Keratinocyte (primary cell): ENCODE data around the gene PCDHGB6. TPM values are rescaled to one million over a fixed set of nuclear protein-coding genes. Genes with fewer than 3 reads are reported as not detected.
"Not testable (repeated sequence)": the region's sequence is repeated elsewhere in the genome, so short reads cannot be mapped to it uniquely, and the experiment has no call there.

Experiments
- DNase-seq: peaks from one replicate; pipeline ENCODE4 v3.0.0-alpha.2; 2011; ENCODE audit warnings: low read depth, missing footprints, low spot score
- FAIRE-seq: peaks from 2 replicates; lab custom pipeline; 2011; peaks lifted over from hg19 to GRCh38; lab: Jason Lieb, UNC
- H2AFZ ChIP-seq: 2 replicates; pipeline ENCODE4 v1.6.0; 2012; ENCODE audit warnings: low read length, control low read depth, inconsistent platforms; ENCODE audit not compliant: control insufficient read depth
- H3K27ac ChIP-seq: 2 replicates; pipeline ENCODE4 v1.5.1; 2011; ENCODE audit warnings: low read length; ENCODE audit not compliant: control insufficient read depth, insufficient read depth
- H3K27me3 ChIP-seq: 3 replicates; pipeline ENCODE4 v1.6.0; 2011; ENCODE audit warnings: low read length; ENCODE audit not compliant: control insufficient read depth, insufficient read depth; ENCODE audit errors: extremely low read depth
- H3K36me3 ChIP-seq, 2 experiments: 2 replicates in 1 of 2; 3 replicates in 1 of 2; pipeline ENCODE4 v1.5.1; 2011; ENCODE audit warnings: low read length in 2 of 2, mild to moderate bottlenecking in 1 of 2; ENCODE audit not compliant: control insufficient read depth in 2 of 2, insufficient read depth in 2 of 2; ENCODE audit errors: extremely low read depth in 1 of 2
- H3K4me1 ChIP-seq: 3 replicates; pipeline ENCODE4 v1.5.1; 2011; ENCODE audit warnings: low read length; ENCODE audit not compliant: control insufficient read depth, insufficient read depth; ENCODE audit errors: extremely low read depth
- H3K4me2 ChIP-seq: 3 replicates; pipeline ENCODE4 v1.6.0; 2011; ENCODE audit warnings: low read depth, low read length; ENCODE audit not compliant: control insufficient read depth, insufficient read depth; ENCODE audit errors: extremely low read depth
- H3K4me3 ChIP-seq, 3 experiments: fragments of 200-600 bp in 1 of 3; sonication (generic) in 1 of 3; 2 replicates in 2 of 3; 3 replicates in 1 of 3; pipeline ENCODE4 v1.5.1; 2011 to 2016; ENCODE audit warnings: low read length in 3 of 3, mild to moderate bottlenecking in 3 of 3, control low read depth in 2 of 3, inconsistent platforms in 1 of 3, low read depth in 1 of 3, mixed read lengths in 1 of 3, mixed run types in 1 of 3, moderate library complexity in 1 of 3; ENCODE audit not compliant: control insufficient read depth in 2 of 3, insufficient read depth in 2 of 3; ENCODE audit errors: extremely low read depth in 1 of 3
- H3K79me2 ChIP-seq: 2 replicates; pipeline ENCODE4 v1.6.0; 2012; ENCODE audit warnings: low read length; ENCODE audit not compliant: control insufficient read depth, insufficient read depth
- H3K9ac ChIP-seq: 3 replicates; pipeline ENCODE4 v1.6.0; 2011; ENCODE audit warnings: low read length; ENCODE audit not compliant: control insufficient read depth, insufficient read depth; ENCODE audit errors: extremely low read depth
- H3K9me1 ChIP-seq: 3 replicates; pipeline ENCODE4 v1.6.0; 2011; ENCODE audit warnings: low read length; ENCODE audit not compliant: control insufficient read depth, insufficient read depth; ENCODE audit errors: extremely low read depth
- H3K9me3 ChIP-seq: 2 replicates; pipeline ENCODE4 v1.5.1; 2012; ENCODE audit warnings: low read depth, low read length; ENCODE audit not compliant: control insufficient read depth
- H4K20me1 ChIP-seq: 3 replicates; pipeline ENCODE4 v1.6.0; 2011; ENCODE audit warnings: low read length; ENCODE audit not compliant: control insufficient read depth, insufficient read depth; ENCODE audit errors: extremely low read depth
- CTCF ChIP-seq, 3 experiments: IDR thresholded peaks in 1 of 3; conservative IDR thresholded peaks in 1 of 3; optimal IDR thresholded peaks in 1 of 3; 2 replicates in 2 of 3; 3 replicates in 1 of 3; pipeline versions ENCODE3 to v1.5.1; 2011; ENCODE audit warnings: low read length in 3 of 3, mild to moderate bottlenecking in 3 of 3, moderate library complexity in 2 of 3, control low read depth in 1 of 3, inconsistent platforms in 1 of 3; ENCODE audit not compliant: insufficient read depth in 2 of 3; ENCODE audit errors: extremely low read depth in 1 of 3
- EZH2 ChIP-seq: IDR thresholded peaks from one replicate; pipeline ENCODE4 v1.6.1; 2012; ENCODE audit warnings: inconsistent platforms, mild to moderate bottlenecking, low read length, moderate library complexity
- dilution Hi-C: fragments of 300-500 bp; cut with MboI; formaldehyde crosslinking; loops from one replicate; pipeline ENCODE4 v1.7.0; 2020; ENCODE audit warnings: low sequenced_read_pairs; ENCODE audit not compliant: extremely low pct_ligation_motif_present
- polyA plus RNA-seq, 5 experiments: library from polyadenylated mRNA; depleted of rRNA in 3 of 5; stranded (reverse) in 3 of 5; stranded (forward) in 1 of 5; unstranded in 1 of 5; fragments of >200 nt; gene quantifications; 1 replicate in 1 of 5; 2 replicates in 3 of 5; 3 replicates in 1 of 5; pipeline versions ENCODE4 v1.2.1 to v1.2.3, GENCODE V29; 2011 to 2012; ENCODE audit warnings: missing spikeins in 2 of 5, low read depth in 1 of 5, low replicate concordance in 1 of 5

PCDHGB6 gene
- polyA plus RNA-seq, 1 donor (not counting 4 experiments of a cell fraction or from before 2014, with no cell fraction given) = 0.30 TPM

GRCh38 chr5:141384471-141385267 lies 23.2 kb upstream of the PCDHGB6 start:
- FAIRE-seq (no peak), DNase-seq (no peak)
- Histone ChIP-seq H3K27ac (no peak overlapping the region), H3K9ac (no peak overlapping the region), H3K4me2 (no peak overlapping the region), H3K27me3 (peaks cover 8% of the 10 kb centered on the region), H4K20me1 (no peaks in the 10 kb centered on the region), H2AFZ (no peak overlapping the region), H3K9me3 (peaks cover 12% of the 10 kb centered on the region), H3K36me3 (no peaks in the 10 kb centered on the region), H3K79me2 (no peaks in the 10 kb centered on the region), H3K4me1 (no peaks in the 10 kb centered on the region), H3K9me1 (no peaks in the 10 kb centered on the region), H3K4me3 (no peak overlapping the region)
- no peak for TF ChIP-seq EZH2
- TF ChIP-seq CTCF (optimal IDR thresholded peaks at IDR 0.05 in 1 of 3, IDR thresholded peaks at IDR 0.05 in 1 of 3, conservative IDR thresholded peaks at IDR 0.05 in 1 of 3; ENCODE audit: extremely low read depth in 1 of 3, insufficient read depth in 2 of 3, low read length in 3 of 3) = no peak
- dilution Hi-C loops = no loop called here

GRCh38 chr5:141387557-141388311 lies 20.1 kb upstream of the PCDHGB6 start, which contains the start of gene PCDHGB4:
PCDHGB4 (plus strand) TSS chr5:141387698; CDS start chr5:141387885, 187 bp downstream.
- H3K27me3 ChIP-seq, H2AFZ ChIP-seq, H3K9ac ChIP-seq, H4K20me1 ChIP-seq, H3K79me2 ChIP-seq, H3K4me2 ChIP-seq, H3K4me1 ChIP-seq, H3K27ac ChIP-seq, DNase-seq, H3K36me3 ChIP-seq, dilution Hi-C loops, H3K9me1 ChIP-seq: not testable (repeated sequence)
- peak in 2 of 3 experiments; percentile 47 to 64 for TF ChIP-seq CTCF (optimal IDR thresholded peaks at IDR 0.05 in 1 of 3, IDR thresholded peaks at IDR 0.05 in 1 of 3, conservative IDR thresholded peaks at IDR 0.05 in 1 of 3; ENCODE audit: extremely low read depth in 1 of 3, insufficient read depth in 2 of 3, low read length in 3 of 3)
- peaks cover 19% of the 10 kb centered on the region for H3K9me3 ChIP-seq
- peak within 1 kb of the TSS in 2 of 3 experiments; percentile 23 to 34 for H3K4me3 ChIP-seq
- peak; percentile 34 for FAIRE-seq
